Measurements from ENCODE around the gene SIX4. TPM values are rescaled to one million over a fixed set of nuclear protein-coding genes. Genes with fewer than 3 reads are reported as not detected.

SIX4 gene
- total RNA-seq, 4 donors from 2014 or later = 5.7 to 11.1 (median 6.1) TPM

GRCh38 chr14:60760209-60760608, 36.1 kb upstream of the SIX4 start:
- Histone ChIP-seq H3K4me3 (replicated peaks in 1 of 3) (no peak overlapping the region), H3K36me3 (no peaks in the 10 kb centered on the region), H3K27me3 (no peaks in the 10 kb centered on the region), H3K4me1 (peaks cover 0 to 3% of the 10 kb centered on the region in 2 donors), H3K27ac (no peak overlapping the region), H3K9me3 (no peaks in the 10 kb centered on the region)
- no peak for TF ChIP-seq POLR2A (IDR thresholded peaks at IDR 0.05)
- TF ChIP-seq CTCF (IDR thresholded peaks at IDR 0.05) = no peak
- DNase-seq = no peak
- WGBS, 2 donors = 96 to 100% methylated on average over 1 of the region's 1 CpG
- intact Hi-C loops (cut with DNase I) = no loop called here

- H3K9me3 ChIP-seq = no peaks in the 10 kb centered on the region
- H3K27me3 ChIP-seq = no peaks in the 10 kb centered on the region
- H3K4me3 ChIP-seq (replicated peaks in 1 of 3) = no peak overlapping the region
- H3K4me1 ChIP-seq = peaks cover 0 to 3% of the 10 kb centered on the region in 2 donors
- TF ChIP-seq CTCF (IDR thresholded peaks at IDR 0.05) = no peak
- TF ChIP-seq POLR2A (IDR thresholded peaks at IDR 0.05) = no peak
- no peak overlapping the region for H3K27ac ChIP-seq
- intact Hi-C loops (cut with DNase I) = no loop called here
- WGBS, 2 donors = 78 to 82% methylated on average over 2 of the region's 2 CpGs
- no peaks in the 10 kb centered on the region for H3K36me3 ChIP-seq
- DNase-seq = no peak
These were observed 34.7 kb upstream of the SIX4 start for GRCh38 chr14:60758885-60759284.

GRCh38 chr14:60757567-60758002, 33.4 kb upstream of the SIX4 start:
- no peaks in the 10 kb centered on the region for H3K9me3 ChIP-seq
- intact Hi-C loops (cut with DNase I) = no loop called here
- DNase-seq = no peak
- H3K4me1 ChIP-seq = peaks cover 0 to 3% of the 10 kb centered on the region in 2 donors
- 75 to 76% methylated on average over 1 of the region's 1 CpG for WGBS, 2 donors
- no peak for TF ChIP-seq CTCF (IDR thresholded peaks at IDR 0.05)
- no peak for TF ChIP-seq POLR2A (IDR thresholded peaks at IDR 0.05)
- H3K4me3 ChIP-seq (replicated peaks in 1 of 3) = no peak overlapping the region
- no peak overlapping the region for H3K27ac ChIP-seq
- no peaks in the 10 kb centered on the region for H3K36me3 ChIP-seq
- H3K27me3 ChIP-seq = no peaks in the 10 kb centered on the region

- Histone ChIP-seq H3K4me1 (peaks cover 0 to 3% of the 10 kb centered on the region in 2 donors), H3K36me3 (no peaks in the 10 kb centered on the region), H3K4me3 (replicated peaks in 1 of 3) (no peak overlapping the region), H3K27ac (no peak overlapping the region), H3K27me3 (no peaks in the 10 kb centered on the region), H3K9me3 (no peaks in the 10 kb centered on the region)
- TF ChIP-seq POLR2A (IDR thresholded peaks at IDR 0.05) (no peak), CTCF (IDR thresholded peaks at IDR 0.05) (no peak)
- intact Hi-C loops (cut with DNase I) = no loop called here
- DNase-seq = no peak
- WGBS, 2 donors = 54 to 66% methylated on average over 1 of the region's 1 CpG
These were observed 32.7 kb upstream of the SIX4 start for GRCh38 chr14:60756847-60757246.

GRCh38 chr14:60753264-60754119, 29.3 kb upstream of the SIX4 start:
- no peak for TF ChIP-seq POLR2A (IDR thresholded peaks at IDR 0.05)
- no peak for TF ChIP-seq CTCF (IDR thresholded peaks at IDR 0.05)
- H3K27me3 ChIP-seq = no peaks in the 10 kb centered on the region
- DNase-seq = no peak
- no peak overlapping the region for H3K4me3 ChIP-seq (replicated peaks in 1 of 3)
- H3K27ac ChIP-seq = no peak overlapping the region
- H3K9me3 ChIP-seq = no peaks in the 10 kb centered on the region
- no peaks in the 10 kb centered on the region for H3K36me3 ChIP-seq
- WGBS, 2 donors = 88 to 94% methylated on average over 7 of the region's 7 CpGs
- intact Hi-C loops (cut with DNase I) = no loop called here
- H3K4me1 ChIP-seq = peaks cover 0 to 3% of the 10 kb centered on the region in 2 donors
